Measurements from ENCODE around the gene LRP8.

DNA sequence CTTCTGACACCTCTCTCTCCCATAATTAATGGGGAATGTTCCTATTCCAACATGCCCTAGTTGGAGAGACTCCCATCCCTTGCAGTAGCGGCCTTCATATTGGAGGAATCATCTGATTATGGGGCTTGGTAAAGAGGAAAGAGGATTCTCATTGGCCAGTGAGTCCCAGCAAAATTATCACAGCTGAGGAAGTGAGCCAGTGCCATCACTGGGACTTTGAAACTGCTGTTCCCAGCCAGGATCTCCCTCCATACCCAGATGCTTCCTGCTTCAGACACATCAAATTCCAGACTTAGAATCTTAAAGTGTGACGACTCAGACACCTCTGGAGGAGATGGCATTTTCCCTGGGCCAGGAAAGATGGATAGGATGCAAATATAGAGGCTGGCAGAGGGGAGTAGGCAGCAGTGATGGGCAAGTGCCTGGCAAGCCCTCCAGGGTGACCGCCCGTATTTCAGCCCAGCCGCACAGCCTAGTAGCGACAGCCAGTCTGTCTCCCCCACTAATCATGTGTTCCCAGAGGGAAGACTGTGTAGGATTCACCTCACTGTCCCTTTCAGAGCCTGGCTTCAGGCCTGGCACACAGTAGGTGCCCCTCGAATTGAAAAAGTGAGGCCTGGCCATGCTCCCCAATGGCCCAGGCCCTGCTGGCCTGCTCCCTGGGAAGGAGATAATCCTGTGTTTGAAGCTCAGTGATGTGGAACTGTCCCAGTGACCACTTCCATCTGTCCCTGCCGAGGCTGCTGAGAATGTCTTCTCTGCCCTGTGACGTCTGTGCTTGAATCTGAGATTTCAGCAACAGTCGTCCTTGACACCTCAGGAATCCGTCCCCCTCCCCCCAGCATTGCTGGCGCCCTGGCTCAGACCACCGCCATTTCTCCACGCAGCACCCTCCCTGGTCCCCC lies 48.3 kb downstream of the LRP8 start:
- TF ChIP-seq, protein P1, sequence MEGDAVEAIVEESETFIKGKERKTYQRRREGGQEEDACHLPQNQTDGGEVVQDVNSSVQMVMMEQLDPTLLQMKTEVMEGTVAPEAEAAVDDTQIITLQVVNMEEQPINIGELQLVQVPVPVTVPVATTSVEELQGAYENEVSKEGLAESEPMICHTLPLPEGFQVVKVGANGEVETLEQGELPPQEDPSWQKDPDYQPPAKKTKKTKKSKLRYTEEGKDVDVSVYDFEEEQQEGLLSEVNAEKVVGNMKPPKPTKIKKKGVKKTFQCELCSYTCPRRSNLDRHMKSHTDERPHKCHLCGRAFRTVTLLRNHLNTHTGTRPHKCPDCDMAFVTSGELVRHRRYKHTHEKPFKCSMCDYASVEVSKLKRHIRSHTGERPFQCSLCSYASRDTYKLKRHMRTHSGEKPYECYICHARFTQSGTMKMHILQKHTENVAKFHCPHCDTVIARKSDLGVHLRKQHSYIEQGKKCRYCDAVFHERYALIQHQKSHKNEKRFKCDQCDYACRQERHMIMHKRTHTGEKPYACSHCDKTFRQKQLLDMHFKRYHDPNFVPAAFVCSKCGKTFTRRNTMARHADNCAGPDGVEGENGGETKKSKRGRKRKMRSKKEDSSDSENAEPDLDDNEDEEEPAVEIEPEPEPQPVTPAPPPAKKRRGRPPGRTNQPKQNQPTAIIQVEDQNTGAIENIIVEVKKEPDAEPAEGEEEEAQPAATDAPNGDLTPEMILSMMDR (IDR thresholded peaks at IDR 0.05), result no peak
- no peak for TF ChIP-seq POLR2A (IDR thresholded peaks at IDR 0.05)
